NCI-H1105 treated with DMSO at 0.1 percent for 48 hours (cell line): ENCODE measurements around the gene ENOX1.
"Not testable (repeated sequence)": the region's sequence is repeated elsewhere in the genome, so short reads cannot be mapped to it uniquely, and the experiment has no call there.

Experiments used
- DNase-seq: peaks from one replicate; lab custom pipeline; 2025; lab: John Stamatoyannopoulos, UW

The ENOX1 gene

GRCh38 chr13:43432958-43433357 lies 353.8 kb downstream of the ENOX1 start:
- no peak for DNase-seq

GRCh38 chr13:43431841-43432240 lies 354.9 kb downstream of the ENOX1 start:
- no peak for DNase-seq

GRCh38 chr13:43431290-43431716 lies 355.5 kb downstream of the ENOX1 start:
- no peak for DNase-seq

GRCh38 chr13:43428545-43429296 lies 358.1 kb downstream of the ENOX1 start:
- DNase-seq = no peak

GRCh38 chr13:43426355-43426754 lies 360.4 kb downstream of the ENOX1 start:
- DNase-seq = no peak

- no peak for DNase-seq
Observed at GRCh38 chr13:43425234-43425633, 361.5 kb downstream of the ENOX1 start.

GRCh38 chr13:43424412-43424811 lies 362.4 kb downstream of the ENOX1 start:
- no peak for DNase-seq

GRCh38 chr13:43422116-43422515 lies 364.7 kb downstream of the ENOX1 start:
- DNase-seq = no peak

GRCh38 chr13:43416842-43417241 lies 369.9 kb downstream of the ENOX1 start:
- not testable (repeated sequence) for DNase-seq

GRCh38 chr13:43416408-43416807 lies 370.4 kb downstream of the ENOX1 start:
- not testable (repeated sequence) for DNase-seq

GRCh38 chr13:43415903-43416391 lies 370.8 kb downstream of the ENOX1 start:
- DNase-seq = not testable (repeated sequence)

- DNase-seq = no peak
Observed at GRCh38 chr13:43414111-43414510, 372.7 kb downstream of the ENOX1 start.

- peak; percentile 75 for DNase-seq
Observed at GRCh38 chr13:43411741-43412140, 375.0 kb downstream of the ENOX1 start.

- no peak for DNase-seq
Observed at GRCh38 chr13:43411211-43411610, 375.6 kb downstream of the ENOX1 start.

- no peak for DNase-seq
Observed at GRCh38 chr13:43408274-43408673, 378.5 kb downstream of the ENOX1 start.

GRCh38 chr13:43407023-43407581 lies 379.7 kb downstream of the ENOX1 start:
- DNase-seq = no peak

- DNase-seq = no peak
Observed at GRCh38 chr13:43405457-43405856, 381.3 kb downstream of the ENOX1 start.

- DNase-seq = no peak
Observed at GRCh38 chr13:43402380-43402779, 384.4 kb downstream of the ENOX1 start.

- no peak for DNase-seq
Observed at GRCh38 chr13:43401361-43401760, 385.4 kb downstream of the ENOX1 start.

- DNase-seq = no peak
Observed at GRCh38 chr13:43397111-43397510, 389.7 kb downstream of the ENOX1 start.

- DNase-seq = no peak
Observed at GRCh38 chr13:43391036-43391435, 395.7 kb downstream of the ENOX1 start.

GRCh38 chr13:43390619-43391018 lies 396.2 kb downstream of the ENOX1 start:
- no peak for DNase-seq

GRCh38 chr13:43389983-43390382 lies 396.8 kb downstream of the ENOX1 start:
- DNase-seq = peak; percentile 53

GRCh38 chr13:43389573-43389972 lies 397.2 kb downstream of the ENOX1 start:
- no peak for DNase-seq
